B cell (primary cell): Measurements from ENCODE around the gene KIRREL3. TPM values are rescaled to one million over a fixed set of nuclear protein-coding genes. Genes with fewer than 3 reads are reported as not detected.

Experiments
- ATAC-seq: fragments of 200-7000 bp; cut with Tn5 transposase; one replicate; pipeline ENCODE4 v1.10.0; 2021; ENCODE audit warnings: low read depth, mild to moderate bottlenecking, moderate number of reproducible peaks, moderate library complexity
- CTCF ChIA-PET: fragments of 350-600 bp; sonication (Branson Sonifier 250); formaldehyde crosslinking; loops from one replicate; lab custom pipeline; 2021; ENCODE audit warnings: antibody characterized with exemption, inconsistent platforms; lab: Charles Lee
- POLR2A ChIA-PET: fragments of 350-600 bp; sonication (Branson Sonifier 250); formaldehyde crosslinking; loops from one replicate; lab custom pipeline; 2021; ENCODE audit warnings: antibody characterized with exemption; lab: Charles Lee
- DNase-seq: peaks from one replicate; pipeline ENCODE4 v3.0.0; 2013
- H2AFZ ChIP-seq: 2 replicates; pipeline ENCODE4 v1.6.1; 2012; ENCODE audit warnings: mild to moderate bottlenecking, low read depth, low read length; ENCODE audit not compliant: insufficient read depth, poor library complexity, severe bottlenecking
- H3K27ac ChIP-seq, 2 donors: 1 replicate in 1 of 2; 2 replicates in 1 of 2; pipeline ENCODE4 v1.5.1; 2012 to 2013; ENCODE audit warnings: low read length in 2 of 2, mild to moderate bottlenecking in 2 of 2, moderate library complexity in 1 of 2
- H3K27me3 ChIP-seq, 4 experiments: fragments of 200-600 bp in 1 of 4; sonication (generic) in 1 of 4; replicated peaks in 1 of 4; 1 replicate in 2 of 4; 2 replicates in 2 of 4; pipeline versions ENCODE4 v1.6.1 to v1.7.0; 2013 to 2016; ENCODE audit warnings: low read length in 3 of 4, mild to moderate bottlenecking in 2 of 4, mixed read lengths in 1 of 4, moderate library complexity in 1 of 4; ENCODE audit not compliant: insufficient read depth in 4 of 4, control insufficient read depth in 3 of 4; ENCODE audit errors: control extremely low read depth in 1 of 4
- H3K36me3 ChIP-seq, 2 experiments: replicated peaks in 1 of 2; 1 replicate in 1 of 2; 2 replicates in 1 of 2; pipeline versions ENCODE4 v1.6.1 to v1.7.1; 2013; ENCODE audit warnings: low read length in 1 of 2; ENCODE audit not compliant: insufficient read depth in 2 of 2, control insufficient read depth in 1 of 2; ENCODE audit errors: control extremely low read depth in 1 of 2, extremely low read depth in 1 of 2
- H3K4me1 ChIP-seq, 2 donors: fragments of 200-600 bp in 1 of 2; sonication (generic) in 1 of 2; 1 replicate in 1 of 2; 2 replicates in 1 of 2; pipeline versions ENCODE4 v1.5.1 to v1.6.1; 2013 to 2017; ENCODE audit warnings: low read length in 2 of 2; ENCODE audit not compliant: control insufficient read depth in 2 of 2, insufficient read depth in 2 of 2
- H3K4me2 ChIP-seq: replicated peaks from 2 replicates; pipeline ENCODE3; 2012; ENCODE audit warnings: mild to moderate bottlenecking, low read depth, low read length; ENCODE audit not compliant: poor library complexity, severe bottlenecking
- H3K4me3 ChIP-seq, 5 experiments: fragments of 200-600 bp in 1 of 5; sonication (generic) in 1 of 5; 1 replicate in 3 of 5; 2 replicates in 2 of 5; pipeline versions ENCODE4 v1.5.1 to v1.7.0; 2011 to 2016; ENCODE audit warnings: low read length in 4 of 5, mild to moderate bottlenecking in 4 of 5, low read depth in 2 of 5, control low read depth in 1 of 5, moderate library complexity in 1 of 5; ENCODE audit not compliant: insufficient read depth in 1 of 5; ENCODE audit errors: control extremely low read depth in 1 of 5, extremely low read depth in 1 of 5
- H3K79me2 ChIP-seq: fragments of 200-600 bp; sonication (generic); one replicate; pipeline ENCODE4 v1.6.0; 2016; ENCODE audit warnings: low read length; ENCODE audit not compliant: control insufficient read depth, insufficient read depth
- H3K9ac ChIP-seq: fragments of 200-600 bp; sonication (generic); 2 replicates; pipeline ENCODE4 v1.6.1; 2017; ENCODE audit warnings: mild to moderate bottlenecking, low read length, moderate library complexity
- H3K9me3 ChIP-seq, 3 donors: one replicate each; pipeline versions ENCODE4 v1.6.1 to v1.7.1; 2013; ENCODE audit warnings: low read length in 2 of 3; ENCODE audit not compliant: control insufficient read depth in 2 of 3, insufficient read depth in 1 of 3; ENCODE audit errors: control extremely low read depth in 1 of 3
- H4K20me1 ChIP-seq: 2 replicates; pipeline ENCODE4 v1.6.0; 2012; ENCODE audit warnings: mild to moderate bottlenecking, low read length; ENCODE audit not compliant: insufficient read depth, control insufficient read depth, poor library complexity, severe bottlenecking
- H3K27ac Mint-ChIP-seq: one replicate; pipeline ENCODE4 v1.8.0; 2021; ENCODE audit warnings: mixed read lengths
- H3K27me3 Mint-ChIP-seq: one replicate; pipeline ENCODE4 v1.8.0; 2021; ENCODE audit warnings: mixed read lengths
- H3K4me1 Mint-ChIP-seq: one replicate; pipeline ENCODE4 v1.8.0; 2021; ENCODE audit warnings: mixed read lengths
- H3K4me3 Mint-ChIP-seq: one replicate; pipeline ENCODE4 v1.8.0; 2021; ENCODE audit warnings: mixed read lengths
- H3K9me3 Mint-ChIP-seq: one replicate; pipeline ENCODE4 v1.8.0; 2022; ENCODE audit warnings: mixed read lengths; ENCODE audit not compliant: insufficient read depth
- EZH2 ChIP-seq: IDR thresholded peaks from 2 replicates; pipeline ENCODE4 v1.6.1; 2012; ENCODE audit warnings: borderline replicate concordance, low read depth, mild to moderate bottlenecking, moderate library complexity, low read length; ENCODE audit not compliant: insufficient read depth, poor library complexity, severe bottlenecking
- WGBS: methylation state at CpG from one replicate; pipeline ENCODE4 v1.1.5; 2013; ENCODE audit warnings: missing lambda C conversion rate; ENCODE audit not compliant: insufficient coverage; 5-methylcytosine and 5-hydroxymethylcytosine counted together
- intact Hi-C: fragments of 100-400 bp; cut with micrococcal nuclease; formaldehyde crosslinking; loops from one replicate; pipeline ENCODE4 v1.10.0; 2022
- polyA plus RNA-seq: library from polyadenylated mRNA; depleted of rRNA; stranded (reverse); fragments of >200 nt; gene quantifications from 2 replicates; pipeline ENCODE4 v1.2.3, GENCODE V29; 2012
- total RNA-seq, 2 donors: library from RNA; stranded (reverse); fragments of 120-200 nt in 1 of 2; gene quantifications; 1 replicate in 1 of 2; 2 replicates in 1 of 2; pipeline versions ENCODE4 v1.2.3 to v1.2.4, GENCODE V29; 2013 to 2022
- TF ChIP-seq, protein P1 (sequence below): fragments of 200-600 bp; IDR thresholded peaks from one replicate; pipeline ENCODE4 v1.8.0; 2022; ENCODE audit warnings: antibody characterized with exemption, mild to moderate bottlenecking

KIRREL3 gene
- total and polyA plus RNA-seq, 2 donors (not counting 1 experiment from before 2014, with no cell fraction given), result not detected

DNA sequence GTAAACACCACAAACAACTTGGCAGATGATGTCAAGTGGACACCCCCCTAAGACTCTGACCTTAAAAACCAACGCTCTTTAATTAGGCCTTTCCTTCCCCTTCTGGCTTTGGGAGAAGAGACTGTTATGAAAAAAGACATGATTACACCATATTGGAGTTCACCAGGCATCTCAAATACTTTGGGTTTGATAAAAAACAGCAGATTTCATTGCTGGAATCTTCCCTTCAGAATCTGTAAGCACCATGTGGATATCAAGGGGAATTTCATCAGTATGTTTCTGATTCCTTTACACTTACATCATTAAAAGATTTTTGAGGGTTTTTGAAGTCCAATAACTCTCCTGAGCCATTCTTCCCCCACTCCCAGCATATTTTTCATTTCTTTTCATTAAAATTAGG is 85.6 kb downstream of the KIRREL3 start:
- Mint-ChIP-seq H3K4me1 (no peaks in the 10 kb centered on the region), H3K4me3 (no peak overlapping the region), H3K9me3 (no peaks in the 10 kb centered on the region), H3K27ac (no peak overlapping the region), H3K27me3 (no peaks in the 10 kb centered on the region)
- no peaks in the 10 kb centered on the region for H3K4me1 ChIP-seq
- H3K36me3 ChIP-seq, result no peaks in the 10 kb centered on the region
- ChIA-PET CTCF (no interaction called here), POLR2A (no interaction called here)
- intact Hi-C loops, result no loop called here
- WGBS, result no CpG with 5 or more reads among the region's 1 CpG
- no peak overlapping the region for H3K9ac ChIP-seq
- TF ChIP-seq, protein P1, sequence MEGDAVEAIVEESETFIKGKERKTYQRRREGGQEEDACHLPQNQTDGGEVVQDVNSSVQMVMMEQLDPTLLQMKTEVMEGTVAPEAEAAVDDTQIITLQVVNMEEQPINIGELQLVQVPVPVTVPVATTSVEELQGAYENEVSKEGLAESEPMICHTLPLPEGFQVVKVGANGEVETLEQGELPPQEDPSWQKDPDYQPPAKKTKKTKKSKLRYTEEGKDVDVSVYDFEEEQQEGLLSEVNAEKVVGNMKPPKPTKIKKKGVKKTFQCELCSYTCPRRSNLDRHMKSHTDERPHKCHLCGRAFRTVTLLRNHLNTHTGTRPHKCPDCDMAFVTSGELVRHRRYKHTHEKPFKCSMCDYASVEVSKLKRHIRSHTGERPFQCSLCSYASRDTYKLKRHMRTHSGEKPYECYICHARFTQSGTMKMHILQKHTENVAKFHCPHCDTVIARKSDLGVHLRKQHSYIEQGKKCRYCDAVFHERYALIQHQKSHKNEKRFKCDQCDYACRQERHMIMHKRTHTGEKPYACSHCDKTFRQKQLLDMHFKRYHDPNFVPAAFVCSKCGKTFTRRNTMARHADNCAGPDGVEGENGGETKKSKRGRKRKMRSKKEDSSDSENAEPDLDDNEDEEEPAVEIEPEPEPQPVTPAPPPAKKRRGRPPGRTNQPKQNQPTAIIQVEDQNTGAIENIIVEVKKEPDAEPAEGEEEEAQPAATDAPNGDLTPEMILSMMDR, result no peak
- no peak for TF ChIP-seq EZH2
- H2AFZ ChIP-seq, result no peak overlapping the region
- H3K4me3 ChIP-seq, result no peak overlapping the region
- no peak for DNase-seq
- no peak overlapping the region for H3K4me2 ChIP-seq
- no peaks in the 10 kb centered on the region for H3K79me2 ChIP-seq
- H4K20me1 ChIP-seq, result no peaks in the 10 kb centered on the region
- ATAC-seq, result no peak
- H3K27ac ChIP-seq, result no peak overlapping the region
- H3K27me3 ChIP-seq, result no peaks in the 10 kb centered on the region
- H3K9me3 ChIP-seq, result peaks cover 0 to 3% (median 0%) of the 10 kb centered on the region in 3 donors

DNA sequence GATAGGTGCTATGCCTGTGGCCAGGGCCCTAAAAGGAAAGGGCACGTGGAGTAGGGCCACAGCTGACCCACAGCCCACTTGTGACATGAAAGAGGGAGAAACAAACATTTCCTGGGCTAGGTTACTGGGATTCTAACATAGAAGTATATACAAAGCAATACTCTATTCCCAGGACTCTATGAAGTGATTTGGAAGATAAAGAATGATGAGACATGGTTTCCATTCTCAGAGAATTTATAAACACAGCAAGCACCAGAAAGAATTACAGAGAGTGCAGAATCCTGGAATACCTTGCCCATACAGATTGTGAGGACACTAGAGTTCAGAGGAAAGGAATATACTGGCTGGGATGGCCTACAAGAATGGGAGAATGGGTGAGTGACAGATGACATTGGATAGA is 86.4 kb downstream of the KIRREL3 start:
- DNase-seq, result no peak
- ChIA-PET CTCF (no interaction called here), POLR2A (no interaction called here)
- H3K9me3 Mint-ChIP-seq, result no peaks in the 10 kb centered on the region
- no peak overlapping the region for H3K4me3 Mint-ChIP-seq
- Histone ChIP-seq H4K20me1 (no peaks in the 10 kb centered on the region), H3K9me3 (peaks cover 0 to 3% (median 0%) of the 10 kb centered on the region in 3 donors), H3K27ac (no peak overlapping the region), H3K4me1 (no peaks in the 10 kb centered on the region), H2AFZ (no peak overlapping the region), H3K4me3 (no peak overlapping the region), H3K27me3 (no peaks in the 10 kb centered on the region), H3K9ac (no peak overlapping the region), H3K36me3 (no peaks in the 10 kb centered on the region), H3K79me2 (no peaks in the 10 kb centered on the region), H3K4me2 (no peak overlapping the region)
- TF ChIP-seq, protein P1, result no peak
- TF ChIP-seq EZH2, result no peak
- no peak overlapping the region for H3K27ac Mint-ChIP-seq
- no CpG with 5 or more reads among the region's 1 CpG for WGBS
- intact Hi-C loops, result no loop called here
- no peaks in the 10 kb centered on the region for H3K4me1 Mint-ChIP-seq
- ATAC-seq, result no peak
- H3K27me3 Mint-ChIP-seq, result no peaks in the 10 kb centered on the region
